H9 (cell line): ENCODE measurements around the gene CDH13. TPM values are rescaled to one million over a fixed set of nuclear protein-coding genes. Genes with fewer than 3 reads are reported as not detected.

Source experiments
- DNase-seq: peaks from one replicate; pipeline ENCODE4 v3.0.0-alpha.2; 2017
- H2AFZ ChIP-seq: one replicate; pipeline ENCODE4 v1.6.1; 2013; ENCODE audit warnings: mild to moderate bottlenecking, low read length, control low read depth, moderate library complexity
- H2AK5ac ChIP-seq: 2 replicates; pipeline ENCODE4 v1.6.1; 2013; ENCODE audit warnings: low read length, control low read depth, mixed read lengths; ENCODE audit not compliant: insufficient read length
- H2BK120ac ChIP-seq: one replicate; pipeline ENCODE4 v1.6.1; 2013; ENCODE audit warnings: low read depth, mild to moderate bottlenecking, low read length, control low read depth, inconsistent platforms; ENCODE audit not compliant: poor library complexity, severe bottlenecking
- H2BK12ac ChIP-seq: 2 replicates; pipeline ENCODE4 v1.6.1; 2013; ENCODE audit warnings: low read length, control low read depth, mixed read lengths, low read depth; ENCODE audit not compliant: insufficient read length
- H2BK15ac ChIP-seq: 2 replicates; pipeline ENCODE4 v1.6.1; 2013; ENCODE audit warnings: low read depth, low read length, control low read depth
- H2BK20ac ChIP-seq: one replicate; pipeline ENCODE4 v1.6.1; 2013; ENCODE audit warnings: low read depth, mild to moderate bottlenecking, low read length, control low read depth, inconsistent platforms; ENCODE audit not compliant: poor library complexity, severe bottlenecking
- H2BK5ac ChIP-seq: 2 replicates; pipeline ENCODE4 v1.6.1; 2013; ENCODE audit warnings: low read length, control low read depth, mixed read lengths; ENCODE audit not compliant: insufficient read length
- H3K14ac ChIP-seq: 2 replicates; pipeline ENCODE4 v1.6.1; 2013; ENCODE audit warnings: low read length, control low read depth; ENCODE audit not compliant: insufficient read depth
- H3K18ac ChIP-seq: 2 replicates; pipeline ENCODE4 v1.6.1; 2013; ENCODE audit warnings: low read depth, mild to moderate bottlenecking, mixed read lengths, low read length, control low read depth; ENCODE audit not compliant: insufficient read length
- H3K23ac ChIP-seq: 2 replicates; pipeline ENCODE4 v1.6.1; 2013; ENCODE audit warnings: low read length, control low read depth, mixed read lengths, low read depth; ENCODE audit not compliant: insufficient read length
- H3K23me2 ChIP-seq: 2 replicates; pipeline ENCODE4 v1.6.1; 2013; ENCODE audit warnings: low read depth, mild to moderate bottlenecking, mixed read lengths, low read length, control low read depth; ENCODE audit not compliant: insufficient read length, poor library complexity, severe bottlenecking
- H3K27ac ChIP-seq: 2 replicates; pipeline ENCODE4 v1.5.1; 2013; ENCODE audit warnings: low read length, control low read depth, mixed read lengths, low read depth; ENCODE audit not compliant: insufficient read length
- H3K27me3 ChIP-seq: 2 replicates; pipeline ENCODE4 v1.6.1; 2013; ENCODE audit warnings: low read length, control low read depth, inconsistent platforms; ENCODE audit not compliant: insufficient read depth
- H3K4ac ChIP-seq: 2 replicates; pipeline ENCODE4 v1.6.1; 2013; ENCODE audit warnings: low read depth, mild to moderate bottlenecking, control low read depth, inconsistent platforms, low read length, moderate library complexity
- H3K4me1 ChIP-seq: 2 replicates; pipeline ENCODE4 v1.6.1; 2013; ENCODE audit warnings: low read length, control low read depth, inconsistent platforms; ENCODE audit not compliant: insufficient read depth
- H3K4me2 ChIP-seq: 2 replicates; pipeline ENCODE4 v1.6.1; 2013; ENCODE audit warnings: low read length, control low read depth, mixed read lengths; ENCODE audit not compliant: insufficient read length, insufficient read depth
- H3K56ac ChIP-seq: 2 replicates; pipeline ENCODE4 v1.6.1; 2013; ENCODE audit warnings: low read depth, mild to moderate bottlenecking, mixed read lengths, low read length, control low read depth; ENCODE audit not compliant: insufficient read length
- H3K79me1 ChIP-seq: 2 replicates; pipeline ENCODE4 v1.6.1; 2013; ENCODE audit warnings: low read depth, mild to moderate bottlenecking, moderate library complexity, low read length, control low read depth, inconsistent platforms; ENCODE audit not compliant: insufficient read depth, poor library complexity, severe bottlenecking
- H3K79me2 ChIP-seq: 2 replicates; pipeline ENCODE4 v1.6.1; 2013; ENCODE audit warnings: low read length, control low read depth, inconsistent platforms; ENCODE audit not compliant: insufficient read depth
- H3K9ac ChIP-seq: 2 replicates; pipeline ENCODE4 v1.6.1; 2013; ENCODE audit warnings: low read length, control low read depth, mixed read lengths; ENCODE audit not compliant: insufficient read length; ENCODE audit errors: extremely low read depth
- H3K9me3 ChIP-seq: one replicate; pipeline ENCODE4 v1.6.1; 2013; ENCODE audit warnings: low read depth, low read length, inconsistent platforms; ENCODE audit not compliant: control insufficient read depth
- H3T11ph ChIP-seq: one replicate; pipeline ENCODE4 v1.6.1; 2013; ENCODE audit warnings: mild to moderate bottlenecking, low read length, control low read depth, inconsistent platforms
- H4K20me1 ChIP-seq: one replicate; pipeline ENCODE4 v1.6.1; 2013; ENCODE audit not compliant: control insufficient read depth, insufficient read length, insufficient read depth
- H4K5ac ChIP-seq: 2 replicates; pipeline ENCODE4 v1.6.1; 2013; ENCODE audit warnings: low read depth, mild to moderate bottlenecking, mixed read lengths, low read length, control low read depth; ENCODE audit not compliant: insufficient read length
- H4K8ac ChIP-seq: replicated peaks from 2 replicates; pipeline ENCODE4 v1.6.1; 2013; ENCODE audit warnings: low read length, control low read depth, mixed read lengths, low read depth; ENCODE audit not compliant: insufficient read length
- H4K91ac ChIP-seq: 2 replicates; pipeline ENCODE4 v1.6.1; 2013; ENCODE audit warnings: low read depth, mild to moderate bottlenecking, moderate library complexity, mixed read lengths, low read length, control low read depth; ENCODE audit not compliant: insufficient read length
- H3K27ac Mint-ChIP-seq, 3 experiments: 2 replicates in 2 of 3; 3 replicates in 1 of 3; pipeline ENCODE4 v1.8.0; 2020 to 2021; ENCODE audit warnings: mixed read lengths in 3 of 3, mild to moderate bottlenecking in 1 of 3, moderate library complexity in 1 of 3
- H3K27me3 Mint-ChIP-seq: 2 replicates; pipeline ENCODE4 v1.8.0; 2021; ENCODE audit warnings: low read depth, mild to moderate bottlenecking, moderate library complexity, mixed read lengths
- H3K36me3 Mint-ChIP-seq, 3 experiments: 2 replicates in 2 of 3; 3 replicates in 1 of 3; pipeline ENCODE4 v1.8.0; 2020 to 2021; ENCODE audit warnings: low read depth in 3 of 3, mixed read lengths in 3 of 3; ENCODE audit not compliant: insufficient read depth in 1 of 3
- H3K4me1 Mint-ChIP-seq, 2 experiments: 2 replicates each; pipeline ENCODE4 v1.8.0; 2020; ENCODE audit warnings: mixed read lengths in 2 of 2
- H3K4me3 Mint-ChIP-seq, 2 experiments: 2 replicates in 1 of 2; 3 replicates in 1 of 2; pipeline ENCODE4 v1.8.0; 2020 to 2021; ENCODE audit warnings: mild to moderate bottlenecking in 2 of 2, mixed read lengths in 2 of 2, moderate library complexity in 1 of 2
- H3K9me3 Mint-ChIP-seq, 2 experiments: 2 replicates in 1 of 2; 3 replicates in 1 of 2; pipeline ENCODE4 v1.8.0; 2020; ENCODE audit warnings: mild to moderate bottlenecking in 2 of 2, mixed read lengths in 2 of 2, moderate library complexity in 1 of 2
- CTCF ChIP-seq: fragments of 200-600 bp; sonication (generic); conservative IDR thresholded peaks from 3 replicates; pipeline ENCODE4 v1.8.0; 2021; ENCODE audit warnings: antibody characterized with exemption, mild to moderate bottlenecking
- WGBS: extraction: QIAGEN DNeasy Blood & Tissue Kit; methylation state at CpG from one replicate; pipeline ENCODE4 v1.1.7; 2013; ENCODE audit warnings: missing lambda C conversion rate, low lambda C conversion rate, mixed read lengths; ENCODE audit not compliant: insufficient read length; ENCODE audit errors: extremely low coverage; 5-methylcytosine and 5-hydroxymethylcytosine counted together
- total RNA-seq: library from RNA; stranded (reverse); gene quantifications from 2 replicates; pipeline ENCODE4 v1.2.1, GENCODE V29; 2021

Gene CDH13
- total RNA-seq, 1 experiment from 2014 or later: 1.5 TPM

GRCh38 chr16:83660282-83660681, 1033.5 kb downstream of the CDH13 start:
- no peaks in the 10 kb centered on the region for H3K27me3 ChIP-seq
- H3T11ph ChIP-seq: no peak overlapping the region
- H3K4me2 ChIP-seq: no peak overlapping the region
- no peak overlapping the region for H2BK120ac ChIP-seq
- TF ChIP-seq CTCF: no peak
- peaks cover 12 to 17% of the 10 kb centered on the region in 2 experiments for H3K9me3 Mint-ChIP-seq
- H2AFZ ChIP-seq: no peak overlapping the region
- 0 out of 4 replicates have a peak, but pooled peaks cover 0 to 2% of the 10 kb centered on the region in 2 experiments for H3K4me1 Mint-ChIP-seq
- H3K4me1 ChIP-seq: no peaks in the 10 kb centered on the region
- no CpG with 5 or more reads among the region's 4 CpGs for WGBS
- DNase-seq: no peak
- H3K9me3 ChIP-seq: peaks cover 7% of the 10 kb centered on the region
- H4K91ac ChIP-seq: no peak overlapping the region
- H3K27ac Mint-ChIP-seq: no peak overlapping the region
- no peaks in the 10 kb centered on the region for H3K23me2 ChIP-seq
- no peaks in the 10 kb centered on the region for H3K79me2 ChIP-seq
- H4K8ac ChIP-seq: no peak overlapping the region
- H2BK5ac ChIP-seq: no peak overlapping the region
- H2BK20ac ChIP-seq: no peak overlapping the region
- H3K27me3 Mint-ChIP-seq: peaks cover 3% of the 10 kb centered on the region; the same call in 1 of the 2 replicates
- H3K27ac ChIP-seq: no peak overlapping the region
- no peak overlapping the region for H3K14ac ChIP-seq
- no peak overlapping the region for H2BK15ac ChIP-seq
- H2AK5ac ChIP-seq: no peak overlapping the region
- no peaks in the 10 kb centered on the region for H3K79me1 ChIP-seq
- no peak overlapping the region for H3K4me3 Mint-ChIP-seq
- H4K5ac ChIP-seq: no peak overlapping the region
- H4K20me1 ChIP-seq: no peaks in the 10 kb centered on the region
- no peak overlapping the region for H3K4ac ChIP-seq
- H2BK12ac ChIP-seq: no peak overlapping the region
- H3K9ac ChIP-seq: no peak overlapping the region
- peaks cover 4 to 11% (median 6%) of the 10 kb centered on the region in 3 experiments; a peak in 4 of 7 replicates for H3K36me3 Mint-ChIP-seq
- no peak overlapping the region for H3K23ac ChIP-seq
- no peak overlapping the region for H3K18ac ChIP-seq
- no peak overlapping the region for H3K56ac ChIP-seq
